HCT116 (cell line): ENCODE measurements around the gene KDM7A.

Experiments
- EZH2 ChIP-seq: fragments of 200-600 bp; sonication (generic); IDR thresholded peaks from 2 replicates; pipeline ENCODE4 v1.6.1; 2017; ENCODE audit warnings: antibody characterized with exemption, mixed run types
- EZH2phosphoT487 ChIP-seq: fragments of 200-600 bp; IDR thresholded peaks from 2 replicates; pipeline ENCODE4 v1.6.1; 2018; ENCODE audit warnings: antibody characterized with exemption, borderline replicate concordance
- POLR2A ChIP-seq: IDR thresholded peaks from 2 replicates; pipeline ENCODE4 v1.7.0; 2011; ENCODE audit warnings: borderline replicate concordance; ENCODE audit not compliant: insufficient read depth, insufficient read length; ENCODE audit errors: extremely low read depth
- TF ChIP-seq, protein P1 (sequence below), 3 experiments: fragments of 200-600 bp in 1 of 3; sonication (generic) in 1 of 3; IDR thresholded peaks in 2 of 3; conservative IDR thresholded peaks in 1 of 3; 2 replicates each; pipeline ENCODE4 v1.5.1; 2012 to 2017; ENCODE audit warnings: low read depth in 2 of 3, low read length in 2 of 3, antibody characterized with exemption in 1 of 3, borderline replicate concordance in 1 of 3, control low read depth in 1 of 3, mild to moderate bottlenecking in 1 of 3, mixed read lengths in 1 of 3, mixed run types in 1 of 3, moderate library complexity in 1 of 3; ENCODE audit not compliant: insufficient read depth in 1 of 3

- TF ChIP-seq, protein P1, sequence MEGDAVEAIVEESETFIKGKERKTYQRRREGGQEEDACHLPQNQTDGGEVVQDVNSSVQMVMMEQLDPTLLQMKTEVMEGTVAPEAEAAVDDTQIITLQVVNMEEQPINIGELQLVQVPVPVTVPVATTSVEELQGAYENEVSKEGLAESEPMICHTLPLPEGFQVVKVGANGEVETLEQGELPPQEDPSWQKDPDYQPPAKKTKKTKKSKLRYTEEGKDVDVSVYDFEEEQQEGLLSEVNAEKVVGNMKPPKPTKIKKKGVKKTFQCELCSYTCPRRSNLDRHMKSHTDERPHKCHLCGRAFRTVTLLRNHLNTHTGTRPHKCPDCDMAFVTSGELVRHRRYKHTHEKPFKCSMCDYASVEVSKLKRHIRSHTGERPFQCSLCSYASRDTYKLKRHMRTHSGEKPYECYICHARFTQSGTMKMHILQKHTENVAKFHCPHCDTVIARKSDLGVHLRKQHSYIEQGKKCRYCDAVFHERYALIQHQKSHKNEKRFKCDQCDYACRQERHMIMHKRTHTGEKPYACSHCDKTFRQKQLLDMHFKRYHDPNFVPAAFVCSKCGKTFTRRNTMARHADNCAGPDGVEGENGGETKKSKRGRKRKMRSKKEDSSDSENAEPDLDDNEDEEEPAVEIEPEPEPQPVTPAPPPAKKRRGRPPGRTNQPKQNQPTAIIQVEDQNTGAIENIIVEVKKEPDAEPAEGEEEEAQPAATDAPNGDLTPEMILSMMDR (IDR thresholded peaks at IDR 0.05 in 2 of 3, conservative IDR thresholded peaks at IDR 0.05 in 1 of 3; ENCODE audit: borderline replicate concordance in 1 of 3, insufficient read depth in 1 of 3, low read depth in 2 of 3, low read length in 2 of 3): no peak
- TF ChIP-seq EZH2: no peak
- TF ChIP-seq POLR2A: no peak
- TF ChIP-seq EZH2phosphoT487: no peak
These were observed 31.1 kb downstream of the KDM7A start for GRCh38 chr7:140145709-140146108.
